Activated T-helper 2 cell treated with anti-CD3 and anti-CD28 coated beads, Interferon-gamma antibody, Interleukin-2, Interleukin-4, amounts not matched to agents 10 μg/mL and 5 μg/mL and 100 μg/mL, durations not matched to agents 14 hours and 24 hours and 36 hours (primary cell): ENCODE data around the gene NOTCH1. TPM values are rescaled to one million over a fixed set of nuclear protein-coding genes. Genes with fewer than 3 reads are reported as not detected.
A peak's percentile ranks its signal among the peaks of the same experiment; 100 is the strongest.

Experiments
- DNase-seq: peaks from one replicate; pipeline ENCODE4 v3.0.0; 2021; ENCODE audit warnings: low spot score
- H3K27ac Mint-ChIP-seq: one replicate; pipeline ENCODE4 v1.8.0; 2021; ENCODE audit warnings: mixed read lengths
- H3K27me3 Mint-ChIP-seq: one replicate; pipeline ENCODE4 v1.8.0; 2021; ENCODE audit warnings: low read depth, mixed read lengths
- H3K36me3 Mint-ChIP-seq: one replicate; pipeline ENCODE4 v1.8.0; 2021; ENCODE audit warnings: low read depth, mixed read lengths
- H3K4me1 Mint-ChIP-seq: one replicate; pipeline ENCODE4 v1.8.0; 2021; ENCODE audit warnings: low read depth, mixed read lengths
- H3K4me3 Mint-ChIP-seq: one replicate; pipeline ENCODE4 v1.8.0; 2021; ENCODE audit warnings: low read depth, mild to moderate bottlenecking, moderate library complexity, mixed read lengths
- H3K9me3 Mint-ChIP-seq: one replicate; pipeline ENCODE4 v1.8.0; 2021; ENCODE audit warnings: mixed read lengths
- intact Hi-C: fragments of 100-400 bp; cut with micrococcal nuclease; formaldehyde crosslinking; loops from one replicate; pipeline ENCODE4 v1.15.1; 2023
- total RNA-seq: library from RNA; stranded (reverse); gene quantifications from 2 replicates; pipeline ENCODE4 v1.2.3, GENCODE V29; 2022

Gene NOTCH1
- total RNA-seq, 1 donor from 2014 or later, result 81.3 TPM

GRCh38 chr9:136536051-136536720, 9.7 kb downstream of the NOTCH1 start:
- DNase-seq, result no peak
- H3K36me3 Mint-ChIP-seq, result peaks cover 46% of the 10 kb centered on the region
- H3K27me3 Mint-ChIP-seq, result no peaks in the 10 kb centered on the region
- no peaks in the 10 kb centered on the region for H3K9me3 Mint-ChIP-seq
- H3K4me3 Mint-ChIP-seq, result no peak overlapping the region
- intact Hi-C loops, result loop anchor here (10.0 kb wide), 2 partner anchors 131 to 499 kb away; partner anchors contain the start of genes FUT7 and SNAPC4
- H3K27ac Mint-ChIP-seq, result no peak overlapping the region
- peaks cover 45% of the 10 kb centered on the region for H3K4me1 Mint-ChIP-seq

GRCh38 chr9:136535070-136535469, 10.8 kb downstream of the NOTCH1 start:
- Mint-ChIP-seq H3K36me3 (peaks cover 38% of the 10 kb centered on the region), H3K27me3 (no peaks in the 10 kb centered on the region), H3K4me3 (no peak overlapping the region), H3K27ac (no peak overlapping the region), H3K4me1 (peaks cover 41% of the 10 kb centered on the region), H3K9me3 (no peaks in the 10 kb centered on the region)
- intact Hi-C loops, result loop anchor here (10.0 kb wide), 2 partner anchors 130 to 500 kb away; partner anchors contain the start of genes FUT7 and SNAPC4
- no peak for DNase-seq

- peaks cover 31% of the 10 kb centered on the region for H3K36me3 Mint-ChIP-seq
- H3K4me3 Mint-ChIP-seq, result peak overlapping the region; percentile 70
- no peaks in the 10 kb centered on the region for H3K9me3 Mint-ChIP-seq
- no peaks in the 10 kb centered on the region for H3K27me3 Mint-ChIP-seq
- peaks cover 34% of the 10 kb centered on the region for H3K4me1 Mint-ChIP-seq
- intact Hi-C loops, result loop anchor here (10.0 kb wide), 2 partner anchors 130 to 500 kb away; partner anchors contain the start of genes FUT7 and SNAPC4
- DNase-seq, result no peak
- H3K27ac Mint-ChIP-seq, result peak overlapping the region; percentile 90
Observed at GRCh38 chr9:136534366-136534765, 11.5 kb downstream of the NOTCH1 start.

- DNase-seq, result peak; percentile 73
- peaks cover 28% of the 10 kb centered on the region for H3K36me3 Mint-ChIP-seq
- H3K4me1 Mint-ChIP-seq, result peaks cover 30% of the 10 kb centered on the region
- H3K27me3 Mint-ChIP-seq, result no peaks in the 10 kb centered on the region
- intact Hi-C loops, result loop anchor here (1.0 to 10.0 kb wide), 3 partner anchors 11 to 501 kb away; partner anchors contain the start of genes FUT7 and SNAPC4
- peak overlapping the region; percentile 90 for H3K27ac Mint-ChIP-seq
- H3K9me3 Mint-ChIP-seq, result no peaks in the 10 kb centered on the region
- H3K4me3 Mint-ChIP-seq, result peak overlapping the region; percentile 70
Observed at GRCh38 chr9:136533775-136534157, 12.1 kb downstream of the NOTCH1 start.

GRCh38 chr9:136532799-136533774, 12.8 kb downstream of the NOTCH1 start:
- Mint-ChIP-seq H3K9me3 (no peaks in the 10 kb centered on the region), H3K27ac (peak overlapping the region; percentile 90), H3K36me3 (peaks cover 25% of the 10 kb centered on the region), H3K27me3 (no peaks in the 10 kb centered on the region), H3K4me1 (peaks cover 26% of the 10 kb centered on the region), H3K4me3 (peak overlapping the region; percentile 70)
- intact Hi-C loops, result loop anchor here (1.0 to 10.0 kb wide), 3 partner anchors 11 to 502 kb away; partner anchors contain the start of genes FUT7 and SNAPC4
- peak; percentile 74 for DNase-seq

- Mint-ChIP-seq H3K9me3 (no peaks in the 10 kb centered on the region), H3K36me3 (peaks cover 20% of the 10 kb centered on the region), H3K27ac (peak overlapping the region; percentile 76), H3K27me3 (no peaks in the 10 kb centered on the region), H3K4me1 (peaks cover 23% of the 10 kb centered on the region), H3K4me3 (peak overlapping the region; percentile 65)
- intact Hi-C loops, result loop anchor here (10.0 kb wide), 2 partner anchors 127 to 503 kb away; partner anchors contain the start of genes FUT7 and SNAPC4
- DNase-seq, result no peak
Observed at GRCh38 chr9:136531904-136532798, 13.7 kb downstream of the NOTCH1 start.

- intact Hi-C loops, result loop anchor here (10.0 kb wide), 2 partner anchors 127 to 503 kb away; partner anchors contain the start of genes FUT7 and SNAPC4
- Mint-ChIP-seq H3K4me1 (peaks cover 21% of the 10 kb centered on the region), H3K27ac (peak overlapping the region; percentile 68), H3K4me3 (no peak overlapping the region), H3K36me3 (peaks cover 18% of the 10 kb centered on the region), H3K9me3 (no peaks in the 10 kb centered on the region), H3K27me3 (no peaks in the 10 kb centered on the region)
- no peak for DNase-seq
Observed at GRCh38 chr9:136531186-136531903, 14.5 kb downstream of the NOTCH1 start.

- H3K9me3 Mint-ChIP-seq, result no peaks in the 10 kb centered on the region
- intact Hi-C loops, result loop anchor here (10.0 kb wide), 2 partner anchors 126 to 504 kb away; partner anchors contain the start of genes FUT7 and SNAPC4
- H3K4me1 Mint-ChIP-seq, result peaks cover 21% of the 10 kb centered on the region
- peaks cover 18% of the 10 kb centered on the region for H3K36me3 Mint-ChIP-seq
- DNase-seq, result no peak
- H3K4me3 Mint-ChIP-seq, result no peak overlapping the region
- peak overlapping the region; percentile 68 for H3K27ac Mint-ChIP-seq
- no peaks in the 10 kb centered on the region for H3K27me3 Mint-ChIP-seq
Observed at GRCh38 chr9:136530461-136531089, 15.3 kb downstream of the NOTCH1 start.

- no peak overlapping the region for H3K27ac Mint-ChIP-seq
- H3K9me3 Mint-ChIP-seq, result no peaks in the 10 kb centered on the region
- H3K4me3 Mint-ChIP-seq, result no peak overlapping the region
- H3K4me1 Mint-ChIP-seq, result peaks cover 21% of the 10 kb centered on the region
- H3K27me3 Mint-ChIP-seq, result no peaks in the 10 kb centered on the region
- DNase-seq, result no peak
- peaks cover 18% of the 10 kb centered on the region for H3K36me3 Mint-ChIP-seq
- intact Hi-C loops, result loop anchor here (10.0 kb wide), 2 partner anchors 125 to 505 kb away; partner anchors contain the start of genes FUT7 and SNAPC4
Observed at GRCh38 chr9:136529516-136530460, 16.1 kb downstream of the NOTCH1 start.

- Mint-ChIP-seq H3K27ac (no peak overlapping the region), H3K4me3 (no peak overlapping the region), H3K4me1 (peaks cover 15% of the 10 kb centered on the region), H3K36me3 (peaks cover 11% of the 10 kb centered on the region), H3K27me3 (no peaks in the 10 kb centered on the region), H3K9me3 (no peaks in the 10 kb centered on the region)
- DNase-seq, result no peak
- intact Hi-C loops, result no loop called here
Observed at GRCh38 chr9:136528716-136529341, 17.0 kb downstream of the NOTCH1 start.
